DMS53 (cell line): ENCODE data around the gene SPTBN5.

ENCODE experiments used
- DNase-seq: peaks from one replicate; lab custom pipeline; 2025; lab: John Stamatoyannopoulos, UW

SPTBN5 gene

GRCh38 chr15:41903782-41904181 lies 9.9 kb upstream of the SPTBN5 start:
- no peak for DNase-seq

GRCh38 chr15:41901431-41901830 lies 7.6 kb upstream of the SPTBN5 start:
- DNase-seq, result no peak

GRCh38 chr15:41900526-41901380 lies 6.9 kb upstream of the SPTBN5 start:
- DNase-seq, result no peak

- DNase-seq, result no peak
Observed at GRCh38 chr15:41899854-41900442, 6.1 kb upstream of the SPTBN5 start.

GRCh38 chr15:41897363-41897799 lies 3.5 kb upstream of the SPTBN5 start:
- no peak for DNase-seq

- no peak for DNase-seq
Observed at GRCh38 chr15:41896566-41896965, 2.7 kb upstream of the SPTBN5 start.

GRCh38 chr15:41895957-41896356 lies 2.1 kb upstream of the SPTBN5 start:
- DNase-seq, result no peak

GRCh38 chr15:41895491-41895890 lies 1.6 kb upstream of the SPTBN5 start:
- no peak for DNase-seq

- peak; percentile 85 for DNase-seq
Observed at GRCh38 chr15:41894791-41895463, 1.1 kb upstream of the SPTBN5 start.

GRCh38 chr15:41894251-41894790 lies 468 bp upstream of the SPTBN5 start:
- no peak for DNase-seq

- DNase-seq, result peak; percentile 25
Observed at GRCh38 chr15:41892621-41893421, 1.0 kb downstream of the SPTBN5 start.

- DNase-seq, result peak; percentile 91
Observed at GRCh38 chr15:41891946-41892345, 1.9 kb downstream of the SPTBN5 start.

- DNase-seq, result peak; percentile 30
Observed at GRCh38 chr15:41891226-41891625, 2.6 kb downstream of the SPTBN5 start.

GRCh38 chr15:41890050-41890690 lies 3.7 kb downstream of the SPTBN5 start:
- no peak for DNase-seq

- DNase-seq, result no peak
Observed at GRCh38 chr15:41888662-41889253, 5.1 kb downstream of the SPTBN5 start.

GRCh38 chr15:41887893-41888292 lies 6.0 kb downstream of the SPTBN5 start:
- DNase-seq, result no peak

GRCh38 chr15:41887161-41887560 lies 6.7 kb downstream of the SPTBN5 start:
- no peak for DNase-seq

- no peak for DNase-seq
Observed at GRCh38 chr15:41886741-41887140, 7.1 kb downstream of the SPTBN5 start.

- no peak for DNase-seq
Observed at GRCh38 chr15:41885841-41886240, 8.0 kb downstream of the SPTBN5 start.

- no peak for DNase-seq
Observed at GRCh38 chr15:41885321-41885720, 8.5 kb downstream of the SPTBN5 start.

GRCh38 chr15:41884458-41884857 lies 9.4 kb downstream of the SPTBN5 start:
- DNase-seq, result no peak
